Measurements from ENCODE around the gene NHEJ1. TPM values are rescaled to one million over a fixed set of nuclear protein-coding genes. Genes with fewer than 3 reads are reported as not detected.

Gene NHEJ1
- total and polyA plus RNA-seq, 2 of the 13 experiments (the other 11 are each of a cell fraction or from before 2014, with no cell fraction given) = 30.0 to 30.7 TPM

- TF ChIP-seq ZNF331 (CRISPR knock-in tag; IDR thresholded peaks at IDR 0.05) (peak; percentile 35; the same call in 1 of the 2 replicates), GATAD2A (CRISPR knock-in tag; IDR thresholded peaks at IDR 0.05) (peak; percentile 88), ZNF687 (CRISPR knock-in tag; IDR thresholded peaks at IDR 0.05) (peak; percentile 65; the same call in 1 of the 2 replicates), ZSCAN5A (CRISPR knock-in tag; IDR thresholded peaks at IDR 0.05; ENCODE audit: borderline replicate concordance) (peak; percentile 93; the same call in 1 of the 2 replicates), ZNF362 (CRISPR knock-in tag; IDR thresholded peaks at IDR 0.05; ENCODE audit: borderline replicate concordance) (no peak), ZNF616 (CRISPR knock-in tag; IDR thresholded peaks at IDR 0.05; ENCODE audit: low read depth) (no peak), MAFK (conservative IDR thresholded peaks at IDR 0.05 in 1 of 2, IDR thresholded peaks at IDR 0.05 in 1 of 2; ENCODE audit: low read length in 2 of 2) (no peak), ZBTB1 (CRISPR knock-in tag; IDR thresholded peaks at IDR 0.05; ENCODE audit: borderline replicate concordance) (no peak), GTF3A (CRISPR knock-in tag; conservative IDR thresholded peaks at IDR 0.05) (0 out of 2 replicates have a peak, but pooled peaks have one; percentile 16), ISX (CRISPR knock-in tag; conservative IDR thresholded peaks at IDR 0.05) (no peak), RFXAP (CRISPR knock-in tag; IDR thresholded peaks at IDR 0.05; ENCODE audit: borderline replicate concordance) (0 out of 2 replicates have a peak, but pooled peaks have one; percentile 55), JUN (CRISPR knock-in tag; IDR thresholded peaks at IDR 0.05) (no peak), ZFP90 (CRISPR knock-in tag; IDR thresholded peaks at IDR 0.05; ENCODE audit: borderline replicate concordance) (peak; percentile 75; the same call in 1 of the 2 replicates), ZNF619 (CRISPR knock-in tag; IDR thresholded peaks at IDR 0.05) (peak; percentile 71; the same call in 1 of the 2 replicates), BCL6 (CRISPR knock-in tag; IDR thresholded peaks at IDR 0.05) (peak; percentile 93), ZNF609 (CRISPR knock-in tag; IDR thresholded peaks at IDR 0.05; ENCODE audit: borderline replicate concordance) (peak; percentile 97), SOX5 (CRISPR knock-in tag; IDR thresholded peaks at IDR 0.05; ENCODE audit: borderline replicate concordance) (peak; percentile 92), JUND (CRISPR knock-in tag; IDR thresholded peaks at IDR 0.05) (peak; percentile 76)
Measured at GRCh38 chr2:219111375-219112061, 49.1 kb downstream of the NHEJ1 start (continued).

Measured in HepG2 (cell line).